ENCODE results near the gene SYNGR2. TPM values are rescaled to one million over a fixed set of nuclear protein-coding genes. Genes with fewer than 3 reads are reported as not detected.
A peak's percentile ranks its signal among the peaks of the same experiment; 100 is the strongest.

The SYNGR2 gene
- total and polyA plus RNA-seq, 9 of the 15 experiments (the other 6 are each of a cell fraction or from before 2014, with no cell fraction given), result 1.4 to 173 (median 87.8) TPM

- TF ChIP-seq ZNF785 (CRISPR knock-in tag; IDR thresholded peaks at IDR 0.05) (no peak), ZNF668 (CRISPR knock-in tag; IDR thresholded peaks at IDR 0.05) (no peak), GTF2B (IDR thresholded peaks at IDR 0.05; ENCODE audit: extremely low read depth, insufficient read length) (no peak), CBX1 (IDR thresholded peaks at IDR 0.05; ENCODE audit: low read depth) (peak; percentile 56; the same call in 1 of the 2 replicates), NR2C1 (IDR thresholded peaks at IDR 0.05) (peak; percentile 87), NR2C1 (tag; IDR thresholded peaks at IDR 0.05) (peak; percentile 91), BRF2 (IDR thresholded peaks at IDR 0.05; ENCODE audit: borderline replicate concordance, insufficient read depth, insufficient read length) (no peak), ZFX (CRISPR knock-in tag; IDR thresholded peaks at IDR 0.05) (peak; percentile 46; the same call in 1 of the 2 replicates), ZFP30 (CRISPR knock-in tag; IDR thresholded peaks at IDR 0.05; ENCODE audit: borderline replicate concordance) (no peak), NELFE (IDR thresholded peaks at IDR 0.05; ENCODE audit: insufficient read depth, insufficient read length) (no peak), NR2C2 (CRISPR knock-in tag; IDR thresholded peaks at IDR 0.05) (peak; percentile 66), NR2C2 (tag; IDR thresholded peaks at IDR 0.05) (peak; percentile 93), FUS (optimal IDR thresholded peaks at IDR 0.05; ENCODE audit: low read depth, low read length) (no peak), CAMTA2 (CRISPR knock-in tag; conservative IDR thresholded peaks at IDR 0.05) (no peak), SMARCA4 (IDR thresholded peaks at IDR 0.05) (0 out of 2 replicates have a peak, but pooled peaks have one; percentile 22), SMAD3 (CRISPR knock-in tag; conservative IDR thresholded peaks at IDR 0.05) (no peak), ZNF830 (CRISPR knock-in tag; IDR thresholded peaks at IDR 0.05) (0 out of 2 replicates have a peak, but pooled peaks have one; percentile 65), ETS2 (tag; IDR thresholded peaks at IDR 0.05; ENCODE audit: borderline replicate concordance, poor library complexity, severe bottlenecking) (no peak), ZFP36 (IDR thresholded peaks at IDR 0.05; ENCODE audit: low read depth, low read length, partially characterized antibody) (no peak), ZNF512 (tag; IDR thresholded peaks at IDR 0.05) (no peak), GATAD2A (IDR thresholded peaks at IDR 0.05) (0 out of 2 replicates have a peak, but pooled peaks have one; percentile 48), SIN3A (IDR thresholded peaks at IDR 0.05; ENCODE audit: borderline replicate concordance in 2 of 2, control insufficient read depth in 1 of 2, low read depth in 2 of 2, low read length in 2 of 2) (peak in 1 of 2 experiments; percentile 63; a peak in 1 of 4 replicates), ZNF24 (IDR thresholded peaks at IDR 0.05) (no peak), TRIM24 (IDR thresholded peaks at IDR 0.05) (no peak), SMAD1 (IDR thresholded peaks at IDR 0.05; ENCODE audit: low read depth, low read length, partially characterized antibody) (peak; percentile 63), TBP (optimal IDR thresholded peaks at IDR 0.05; ENCODE audit: low read depth, low read length) (peak; percentile 23), ZNF174 (CRISPR knock-in tag; IDR thresholded peaks at IDR 0.05) (no peak), KDM4B (IDR thresholded peaks at IDR 0.05; ENCODE audit: borderline replicate concordance in 2 of 2, low read depth in 1 of 2) (peak in 1 of 2 experiments; percentile 63; a peak in 1 of 4 replicates)
Observed at GRCh38 chr17:78127239-78127887, 41.0 kb upstream of the SYNGR2 start (continued).

Data from K562 (cell line).